Activated T-helper 1 cell treated with Interleukin-2 at 50 U/mL for 16 hours (primary cell): ENCODE measurements around the gene LIMA1.
"Not testable (repeated sequence)": the region's sequence is repeated elsewhere in the genome, so short reads cannot be mapped to it uniquely, and the experiment has no call there.

Experiments
- DNase-seq: peaks from one replicate; pipeline ENCODE4 v3.0.0-alpha.2; 2020; ENCODE audit warnings: low read depth

The LIMA1 gene

DNA sequence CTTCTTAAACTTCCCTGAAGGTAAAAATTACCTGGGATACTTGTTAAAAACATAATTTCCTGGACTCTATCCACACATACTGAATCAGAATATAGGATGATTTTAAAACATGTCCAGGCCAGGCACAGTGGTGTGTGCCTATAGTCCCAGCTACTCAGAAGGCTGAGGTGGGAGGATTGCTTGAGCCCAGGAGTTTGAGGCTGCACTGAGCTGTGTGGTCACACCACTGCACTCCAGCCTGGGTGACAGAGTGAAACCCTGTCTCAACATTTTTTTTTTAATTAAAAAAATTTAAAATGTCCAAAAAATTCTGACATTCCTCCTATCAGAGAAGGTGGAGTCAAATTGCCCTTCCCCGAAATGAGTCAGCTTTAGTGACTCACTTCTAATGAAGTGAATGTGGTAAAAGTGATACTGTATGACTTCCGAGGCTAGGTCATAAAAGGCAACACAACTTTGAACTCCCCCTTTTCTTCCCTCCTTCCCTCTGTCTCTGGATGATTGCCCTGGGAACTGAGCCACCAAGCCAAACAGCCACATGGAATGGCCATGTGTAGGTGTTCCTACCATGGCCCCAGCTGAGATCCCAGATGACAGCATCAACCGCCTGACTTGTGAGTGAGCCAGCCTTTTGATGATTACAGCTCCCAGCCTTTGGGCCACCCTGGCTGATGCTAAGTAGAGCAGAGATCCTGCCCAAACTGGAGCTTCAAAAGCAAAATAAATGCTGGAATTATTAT, 36.3 kb downstream of the LIMA1 start:
- DNase-seq = no peak

DNA sequence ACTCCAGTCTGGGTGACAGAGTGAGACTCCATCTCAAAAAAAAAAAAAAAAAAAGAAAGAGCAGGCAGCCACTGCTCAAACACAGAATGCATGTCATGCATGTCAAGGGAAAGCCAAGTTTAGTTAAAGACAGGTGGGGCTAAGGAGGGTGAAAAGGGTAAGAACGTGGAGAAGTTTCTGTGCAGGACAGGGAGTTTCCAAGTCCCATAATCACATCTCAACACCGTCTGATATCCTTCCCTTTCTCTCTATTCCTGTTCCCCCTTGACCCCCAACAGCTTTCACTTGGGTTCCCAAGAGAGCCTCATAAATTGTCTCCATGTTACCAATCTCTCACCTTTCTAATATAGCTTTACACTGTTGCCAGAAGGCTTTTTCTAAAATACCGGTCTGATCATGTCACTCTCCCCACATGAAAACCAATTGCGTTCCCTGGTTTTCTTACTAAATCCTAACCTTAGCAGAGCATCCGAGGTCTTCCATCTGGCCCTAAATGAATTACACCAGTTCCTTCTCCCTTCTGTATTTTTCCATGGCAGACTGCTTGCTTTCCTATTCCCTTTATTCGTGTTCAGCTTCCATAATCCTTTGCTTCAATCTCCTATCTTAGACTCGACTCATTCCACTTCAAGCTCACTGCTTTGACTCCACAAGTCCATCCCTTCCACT, 37.0 kb downstream of the LIMA1 start:
- DNase-seq = no peak

DNA sequence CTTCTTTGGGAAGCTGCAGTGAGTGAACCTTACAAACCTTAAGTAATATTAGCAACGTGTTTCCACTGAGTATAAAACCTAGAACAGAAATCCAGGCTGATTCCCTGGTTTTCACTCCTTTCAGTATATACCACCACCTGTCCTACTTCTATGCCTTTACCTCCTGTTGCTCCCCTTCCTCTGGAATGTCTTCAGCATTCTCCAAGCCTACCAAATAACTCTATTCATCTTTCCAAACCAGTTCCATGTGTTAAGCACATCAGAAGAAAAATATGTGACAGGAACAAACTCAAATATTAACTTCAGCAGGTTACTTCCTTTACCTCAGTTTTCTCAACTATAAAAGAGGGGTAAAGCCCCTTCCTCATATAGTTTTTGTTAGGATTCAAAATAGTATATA, 39.8 kb downstream of the LIMA1 start:
- DNase-seq = no peak

DNA sequence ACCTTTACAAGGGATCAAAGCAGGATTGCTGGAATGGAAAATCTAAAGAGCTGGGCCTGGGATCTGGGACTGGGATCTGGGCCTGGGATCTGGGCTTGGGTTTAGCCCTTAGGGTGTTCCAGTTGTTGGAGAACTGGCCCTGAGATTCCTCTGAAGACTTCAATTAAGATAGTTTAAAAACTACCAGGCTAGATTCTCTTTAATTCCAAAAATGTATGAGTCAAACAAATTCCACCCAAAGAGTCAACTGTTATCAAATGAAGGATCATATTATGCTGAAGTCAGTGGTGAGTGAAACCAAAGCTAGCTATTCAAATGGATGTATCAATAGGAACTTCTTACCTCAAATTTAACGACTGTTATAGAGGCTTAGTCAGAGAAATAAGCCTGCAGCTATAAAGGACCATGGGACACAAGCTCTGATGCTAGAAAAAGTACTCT, 40.5 kb downstream of the LIMA1 start:
- no peak for DNase-seq

DNA sequence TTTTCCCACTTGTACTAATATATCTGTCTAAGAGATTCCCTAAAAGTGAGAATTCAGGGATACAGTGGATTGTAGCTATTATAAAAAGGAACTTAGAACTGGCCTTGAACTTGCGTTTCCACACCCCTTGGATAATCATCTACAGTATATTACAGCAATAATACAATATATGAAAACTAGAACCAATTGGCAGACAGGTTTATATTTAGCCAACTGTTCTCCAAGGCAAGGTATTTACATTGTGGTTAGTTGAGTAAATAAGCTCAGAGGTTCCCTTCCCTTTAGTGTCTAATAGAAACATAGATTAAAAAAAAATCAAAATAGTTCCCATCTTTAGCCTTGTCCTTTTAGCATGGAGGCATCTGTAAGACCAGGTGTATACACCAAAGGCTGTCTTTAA, 42.1 kb downstream of the LIMA1 start:
- no peak for DNase-seq

DNA sequence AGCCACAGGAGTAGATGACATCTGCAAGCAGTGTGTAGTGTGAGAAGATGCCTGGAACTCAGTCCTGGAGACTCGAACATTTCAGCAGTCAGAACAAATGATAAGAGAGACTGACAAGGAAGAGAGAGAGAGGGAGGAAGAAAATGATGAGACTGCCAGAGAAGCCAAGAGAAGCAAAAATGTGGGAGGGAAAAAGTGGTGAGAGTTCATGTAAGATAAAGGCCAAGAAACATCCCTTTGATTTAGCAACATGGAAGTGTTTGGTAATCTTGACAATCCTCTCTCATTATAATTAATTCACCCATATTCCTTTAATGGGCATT, 42.6 kb downstream of the LIMA1 start:
- no peak for DNase-seq

DNA sequence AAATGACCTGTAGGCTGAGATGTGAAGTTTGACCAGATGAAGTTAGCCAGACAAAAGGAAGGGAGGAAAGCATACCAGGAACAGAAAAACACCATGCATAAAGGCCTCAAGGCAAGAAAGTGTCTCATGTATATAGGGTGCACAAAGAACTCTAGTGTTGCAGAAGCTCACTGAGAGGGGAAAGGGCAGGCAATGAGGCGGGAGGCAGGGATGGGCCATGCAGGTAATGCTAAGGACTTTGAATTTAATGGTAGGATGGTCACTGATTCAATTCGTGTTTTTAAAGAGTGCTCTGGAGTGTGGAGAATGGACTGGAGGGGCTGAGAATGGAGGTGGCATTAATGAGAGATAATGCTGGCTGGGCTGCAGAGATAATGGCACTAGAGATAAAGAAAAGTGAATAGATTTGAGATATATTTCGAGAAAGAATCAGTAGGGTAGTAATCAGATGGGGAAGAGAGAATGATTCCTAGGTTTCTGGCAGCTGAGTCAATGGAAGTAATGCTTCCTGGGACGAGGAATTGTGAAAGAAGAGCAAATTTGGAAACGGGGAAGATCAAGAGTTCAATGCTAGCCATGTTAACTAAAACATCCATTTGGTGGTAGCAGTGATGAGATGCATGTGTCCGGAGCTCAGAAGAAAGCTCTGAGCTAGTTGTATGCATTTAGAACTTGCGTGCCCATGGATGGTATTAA, 43.1 kb downstream of the LIMA1 start:
- DNase-seq = no peak

DNA sequence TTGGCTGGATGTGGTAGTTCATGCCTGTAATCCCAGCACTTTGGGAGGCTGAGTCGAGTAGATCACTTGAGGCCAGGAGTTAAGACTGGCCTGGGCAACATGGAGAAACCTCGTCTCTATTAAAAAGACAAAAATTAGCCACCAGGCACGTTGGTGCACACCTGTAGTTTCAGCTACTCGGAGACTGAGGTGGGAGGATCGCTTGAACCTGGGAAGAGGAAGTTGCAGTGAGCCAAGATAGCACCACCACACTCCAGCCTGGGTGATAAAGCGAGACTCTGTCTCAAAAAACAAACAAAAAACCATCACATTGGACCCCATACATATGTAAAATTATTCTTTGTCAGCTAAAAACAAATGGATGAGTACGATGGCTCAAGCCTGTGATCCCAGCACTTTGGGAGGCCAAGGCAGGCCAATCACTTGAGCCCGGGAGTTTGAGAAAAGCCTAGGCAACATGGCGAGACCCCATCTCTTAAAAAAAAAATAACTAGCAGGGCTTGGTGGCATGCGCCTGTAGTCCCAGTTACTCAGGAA, 43.9 kb downstream of the LIMA1 start:
- no peak for DNase-seq

DNA sequence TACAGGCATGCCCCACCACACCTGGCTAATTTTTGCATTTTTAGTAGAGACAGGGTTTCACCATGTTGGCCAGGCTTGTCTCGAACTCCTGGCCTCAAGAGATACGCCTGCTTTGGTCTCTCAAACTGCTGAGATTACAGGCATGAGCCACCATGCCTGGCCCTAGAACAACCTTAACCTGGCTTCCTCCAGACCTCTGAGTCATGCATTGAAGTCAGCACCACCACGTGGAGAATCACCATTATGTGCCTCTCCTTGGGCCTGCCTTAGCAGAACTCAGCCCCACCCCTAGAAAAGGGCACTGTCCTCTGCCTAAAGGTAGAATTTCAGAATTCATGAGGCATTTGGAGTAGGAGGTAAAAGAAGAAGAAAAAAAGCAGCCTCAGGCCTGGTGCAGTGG, 49.0 kb downstream of the LIMA1 start:
- no peak for DNase-seq

DNA sequence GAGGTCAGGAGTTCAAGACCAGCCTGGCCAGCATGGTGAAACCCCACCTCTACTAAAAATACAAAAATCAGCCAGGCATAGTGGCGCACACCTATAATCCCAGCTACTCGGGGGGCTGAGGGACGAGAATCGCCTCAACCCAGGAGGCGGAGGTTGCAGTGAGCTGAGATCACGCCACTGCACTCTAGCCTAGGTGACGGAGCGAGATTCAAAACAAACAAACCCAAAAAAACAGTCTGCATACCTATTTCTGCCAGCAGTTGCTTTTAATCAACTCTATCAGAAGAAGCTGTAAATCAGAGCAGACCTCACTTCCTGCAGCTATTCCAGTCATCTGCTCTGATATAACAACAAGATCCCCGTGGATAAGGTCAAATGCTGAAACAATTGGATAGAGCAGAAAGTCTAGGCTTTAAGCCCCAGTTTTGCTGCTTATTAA, 50.5 kb downstream of the LIMA1 start:
- no peak for DNase-seq

DNA sequence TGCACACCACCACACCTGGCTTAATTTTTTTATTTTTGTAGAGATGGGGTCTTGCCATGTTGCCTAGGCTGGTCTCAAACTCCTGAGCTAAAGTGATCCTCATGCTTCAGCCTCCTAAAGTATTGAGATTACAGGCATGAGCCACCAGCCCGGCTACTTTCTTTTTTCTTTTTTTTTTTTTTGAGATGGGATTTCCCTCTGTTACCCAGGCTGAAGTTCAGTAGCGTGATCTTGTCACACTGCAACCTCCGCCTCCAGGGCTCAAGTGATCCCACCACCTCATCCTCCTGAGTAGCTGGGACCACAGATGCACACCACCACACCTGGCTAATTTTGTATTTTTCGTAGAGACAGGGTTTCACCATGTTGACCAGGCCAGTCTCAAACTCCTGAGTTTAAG, 51.1 kb downstream of the LIMA1 start:
- DNase-seq = no peak

DNA sequence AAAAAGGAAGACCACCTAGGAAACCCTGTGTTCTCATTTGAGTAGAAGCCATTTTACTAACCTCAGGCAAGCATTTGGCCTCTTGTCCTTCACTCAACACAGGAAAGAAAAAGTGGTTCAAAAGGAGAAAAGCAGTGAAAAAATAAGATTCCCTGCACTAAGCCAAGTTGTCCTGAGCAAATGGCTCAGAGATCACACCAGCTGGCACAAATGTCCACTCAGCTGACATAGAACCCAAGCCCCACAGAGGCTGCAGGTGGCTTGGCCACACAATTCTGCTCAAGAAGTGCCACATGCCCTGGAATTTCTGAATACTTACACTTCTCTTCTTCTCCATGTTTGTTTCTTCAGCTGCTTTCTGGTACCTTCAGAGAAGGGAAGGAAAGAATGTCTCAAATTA, 52.0 kb downstream of the LIMA1 start:
- no peak for DNase-seq

DNA sequence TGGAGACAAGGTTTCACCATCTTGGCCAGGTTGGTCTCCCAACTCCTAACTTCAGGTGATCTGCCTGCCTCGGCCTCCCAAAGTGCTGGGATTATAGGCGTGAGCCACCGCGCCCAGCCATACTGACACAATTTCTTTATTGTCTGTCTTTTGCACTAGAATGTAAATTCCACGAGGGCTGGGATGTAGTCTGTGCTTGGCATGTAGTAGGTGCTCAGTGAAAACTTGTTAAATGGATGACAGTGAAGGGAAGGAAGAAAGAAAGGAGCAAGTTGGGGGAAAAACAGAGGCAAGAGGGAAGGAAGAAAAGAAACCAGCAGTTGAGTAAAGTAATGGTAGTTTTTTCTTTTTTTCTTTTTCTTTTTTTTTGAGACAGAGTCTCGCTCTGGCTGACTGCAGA, 53.1 kb downstream of the LIMA1 start:
- no peak for DNase-seq

DNA sequence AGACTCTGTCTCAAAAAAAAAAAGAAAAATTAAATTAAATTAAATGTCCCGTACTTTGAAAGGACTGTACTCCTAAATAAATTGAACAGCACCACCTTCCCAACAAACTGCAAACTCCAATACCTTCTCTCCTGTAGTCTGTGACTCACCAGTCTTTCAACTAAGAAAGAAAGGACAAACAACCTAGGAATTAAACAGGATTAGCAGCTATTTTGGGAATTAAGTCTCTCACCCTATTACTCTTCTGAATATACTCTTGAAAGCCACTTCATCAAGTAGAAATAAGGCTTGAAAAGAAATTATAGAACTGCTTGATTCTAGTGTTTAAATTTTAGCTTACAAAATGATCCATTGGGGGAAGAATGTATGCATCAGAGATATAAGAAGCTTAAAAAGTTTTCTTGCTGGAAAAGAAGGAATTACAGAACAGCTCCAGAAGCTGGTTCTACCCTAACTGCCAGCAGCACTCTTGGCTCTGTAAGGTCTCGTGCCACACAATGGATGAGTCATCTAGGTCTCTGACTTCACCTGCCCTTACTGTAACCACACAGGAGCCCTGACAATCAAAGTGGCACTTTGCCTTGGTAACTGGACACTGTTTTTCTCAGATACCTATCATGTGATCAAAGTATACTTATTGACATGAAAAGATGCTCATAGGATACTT, 59.2 kb downstream of the LIMA1 start:
- peak; percentile 17 for DNase-seq

DNA sequence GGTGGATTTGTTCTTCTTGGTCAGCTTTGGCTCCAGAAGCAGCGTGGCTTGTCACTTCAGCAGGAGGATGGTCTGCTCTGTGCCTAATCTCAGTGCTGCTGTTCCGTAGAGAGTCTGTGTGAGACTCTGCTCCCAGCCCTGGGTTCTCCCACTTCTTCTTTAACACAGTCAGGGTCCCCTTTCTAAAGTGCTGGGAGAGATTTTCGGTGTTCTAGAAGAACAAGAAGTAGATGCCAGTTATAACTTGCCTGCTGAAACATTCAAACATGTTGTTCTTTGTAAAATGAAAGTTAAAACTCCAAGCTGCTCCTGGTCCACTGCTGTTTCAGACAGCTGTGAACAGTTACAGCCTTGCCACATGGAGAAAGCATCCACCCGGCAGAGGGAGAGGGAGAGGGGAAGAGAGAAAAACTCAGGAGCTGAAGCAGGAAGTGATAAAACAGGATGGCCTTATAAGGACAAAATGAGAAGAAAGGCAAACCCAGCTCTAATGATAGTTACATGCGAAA, 61.0 kb downstream of the LIMA1 start:
- DNase-seq = no peak

DNA sequence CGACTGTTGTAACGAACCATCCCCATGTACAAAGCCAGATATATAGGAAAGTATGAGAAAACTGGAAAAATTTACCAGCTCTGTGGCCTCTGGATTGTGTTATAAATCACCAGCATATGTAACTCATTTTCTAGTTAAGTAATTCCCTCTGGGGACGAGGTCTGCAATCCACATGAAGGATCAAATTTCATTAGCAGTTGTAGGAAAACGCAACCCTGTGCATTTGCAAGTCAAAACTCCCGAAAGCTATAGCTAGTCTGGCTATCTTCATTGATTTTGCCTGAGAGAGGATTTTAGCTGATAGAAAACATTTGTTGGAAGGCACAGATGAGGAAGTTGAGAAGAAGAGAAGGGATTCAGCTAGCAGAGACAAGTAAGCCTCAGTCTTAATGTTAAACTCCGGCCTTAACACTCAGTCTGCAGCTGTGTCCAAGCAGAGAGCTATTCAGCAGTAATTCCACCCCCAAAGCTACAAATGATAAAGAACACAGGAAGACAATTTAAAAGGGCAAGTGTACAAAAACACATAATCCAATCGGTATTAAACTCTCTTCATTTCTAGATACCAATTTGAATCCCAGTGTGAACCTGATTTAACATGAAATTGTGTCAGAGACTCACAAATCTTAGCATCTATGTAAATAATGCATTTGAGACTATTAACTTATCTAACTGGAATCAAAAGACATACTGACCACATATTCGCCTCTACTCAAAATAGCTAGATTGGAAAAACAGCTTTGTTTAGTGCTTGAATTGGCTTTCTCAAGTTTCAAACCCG, 61.9 kb downstream of the LIMA1 start:
- no peak for DNase-seq

DNA sequence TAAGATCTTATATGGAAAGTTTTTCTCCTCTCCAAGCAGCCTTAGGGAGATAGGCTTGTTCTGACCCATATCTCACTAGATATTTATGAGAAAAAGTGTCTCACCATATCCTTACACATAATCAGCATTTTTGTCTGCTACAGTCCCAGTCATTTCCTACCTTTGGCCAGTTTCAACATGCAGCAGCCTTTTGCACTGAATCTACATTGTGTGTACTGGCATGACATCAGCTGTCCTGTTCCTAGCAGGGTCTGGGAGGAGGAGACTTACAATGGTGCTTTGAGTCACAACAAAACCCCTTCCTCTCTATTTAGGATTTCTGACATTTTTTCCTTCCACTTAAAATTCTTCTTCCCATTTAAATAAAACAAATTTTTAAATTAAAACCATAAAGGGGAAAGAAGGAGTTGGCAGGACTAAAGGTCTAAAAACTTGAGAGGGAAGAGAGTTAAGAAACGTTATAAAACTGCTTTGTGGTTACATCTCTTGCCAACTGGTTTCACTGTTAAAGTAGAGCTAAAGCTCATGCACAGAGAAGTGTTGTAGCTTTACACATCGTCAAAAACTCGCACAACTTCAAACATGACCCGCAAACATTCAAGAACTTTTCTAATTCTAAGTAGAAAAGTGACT, 62.8 kb downstream of the LIMA1 start:
- no peak for DNase-seq

DNA sequence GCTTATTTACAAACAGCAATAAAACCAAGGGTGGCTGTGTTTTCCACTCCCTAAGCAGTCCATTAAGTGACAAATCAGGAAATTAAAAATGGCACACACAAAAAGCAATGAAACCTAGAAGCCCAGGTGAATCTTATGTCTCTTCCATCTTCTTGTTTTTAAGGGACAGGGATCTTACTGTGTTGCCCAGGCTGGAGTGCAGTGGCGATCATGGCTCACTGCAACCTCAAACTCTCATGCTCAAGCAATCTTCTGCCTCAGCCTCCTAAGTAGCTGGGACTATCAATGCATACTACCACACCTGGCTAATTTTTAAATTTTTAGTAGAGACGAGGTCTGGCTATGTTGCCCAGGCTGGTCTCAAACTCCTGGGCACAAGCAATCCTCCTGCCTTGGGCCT, 63.8 kb downstream of the LIMA1 start:
- DNase-seq = no peak

DNA sequence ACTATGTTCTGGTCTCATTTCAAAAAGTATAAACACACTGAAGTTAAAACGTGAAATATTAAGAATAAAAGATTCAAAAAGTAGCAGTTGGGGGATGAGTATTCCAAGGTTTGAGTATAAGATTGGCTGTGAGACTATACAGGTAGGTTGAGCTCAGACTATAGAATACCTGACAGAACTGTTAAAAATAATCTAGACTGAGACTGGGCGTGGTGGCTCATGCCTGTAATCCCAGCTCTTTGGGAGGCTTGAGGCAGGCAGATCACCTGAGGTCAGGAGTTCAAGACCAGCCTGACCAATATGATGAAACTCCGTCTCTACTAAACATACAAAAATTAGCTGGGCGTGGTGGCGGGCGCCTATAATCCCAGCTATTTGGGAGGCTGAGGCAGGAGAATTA, 64.3 kb downstream of the LIMA1 start:
- not testable (repeated sequence) for DNase-seq

DNA sequence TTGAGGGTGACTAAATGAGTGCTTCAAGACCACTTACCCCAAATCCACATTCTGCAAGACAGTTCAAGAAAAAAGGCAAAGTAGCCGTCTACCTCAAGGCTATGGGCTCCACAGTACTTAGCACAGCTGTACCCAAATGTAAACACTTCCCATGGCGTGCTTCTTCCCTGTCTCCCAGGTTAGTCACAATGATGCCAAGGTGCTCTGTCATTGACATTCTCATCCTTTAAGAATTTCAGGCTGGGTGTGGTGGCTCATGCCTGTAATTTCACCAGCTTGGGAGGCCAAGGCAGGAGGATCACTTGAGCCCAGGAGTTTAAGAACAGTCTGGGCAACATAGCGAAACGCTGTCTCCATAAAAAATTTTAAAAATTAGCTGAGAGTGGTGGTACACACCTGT, 64.9 kb downstream of the LIMA1 start:
- DNase-seq = no peak

DNA sequence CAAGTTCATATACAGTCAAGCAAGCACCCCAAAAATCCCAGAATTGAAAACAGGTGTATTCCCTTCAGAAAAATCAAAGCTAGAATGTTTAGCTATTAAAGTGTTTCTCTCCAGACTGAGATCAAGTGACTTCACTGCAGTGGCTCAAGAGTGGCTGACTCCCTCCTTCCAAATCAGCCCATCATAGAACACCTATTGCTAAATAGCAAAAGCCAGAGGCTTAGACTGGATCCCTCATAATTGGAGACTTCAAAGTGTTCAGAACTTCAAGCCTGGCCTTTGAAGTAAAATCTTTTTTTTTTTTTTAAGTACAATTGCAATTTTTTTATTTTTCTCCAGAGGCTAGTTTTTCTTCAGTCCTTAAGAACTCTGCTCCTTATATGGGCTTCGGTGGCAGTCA, 66.1 kb downstream of the LIMA1 start:
- DNase-seq = no peak
